HG03520 (cell line): ENCODE results near the gene FITM1.
A peak's percentile ranks its signal among the peaks of the same experiment; 100 is the strongest.

Experiments
- ATAC-seq: cut with Tn5 transposase; IDR thresholded peaks from one replicate; pipeline ENCODE4 v1.9.1; 2021; ENCODE audit warnings: mild to moderate bottlenecking, moderate library complexity; ENCODE audit not compliant: unreplicated experiment

FITM1 gene

GRCh38 chr14:24130380-24130716, at the start of gene FITM1:
Gene FITM1 (plus strand): TSS chr14:24130659. CDS start chr14:24131564, 905 bp downstream.
- no peak for ATAC-seq

- peak; percentile 73 for ATAC-seq
Observed at GRCh38 chr14:24080888-24081738, 49.3 kb upstream of the FITM1 start.

GRCh38 chr14:24081739-24082211, 48.7 kb upstream of the FITM1 start:
- ATAC-seq = no peak

- no peak for ATAC-seq
Observed at GRCh38 chr14:24082411-24083080, 47.9 kb upstream of the FITM1 start.

- ATAC-seq = no peak
Observed at GRCh38 chr14:24083462-24083861, 47.0 kb upstream of the FITM1 start.

- ATAC-seq = no peak
Observed at GRCh38 chr14:24084440-24084839, 46.0 kb upstream of the FITM1 start.

- no peak for ATAC-seq
Observed at GRCh38 chr14:24085215-24085614, 45.2 kb upstream of the FITM1 start.

GRCh38 chr14:24086193-24086955, 44.1 kb upstream of the FITM1 start:
- ATAC-seq = no peak

- no peak for ATAC-seq
Observed at GRCh38 chr14:24087004-24087403, 43.5 kb upstream of the FITM1 start.

GRCh38 chr14:24088095-24088494, 42.4 kb upstream of the FITM1 start:
- ATAC-seq = no peak

- ATAC-seq = no peak
Observed at GRCh38 chr14:24089890-24090289, 40.6 kb upstream of the FITM1 start.

GRCh38 chr14:24092110-24092504, 38.4 kb upstream of the FITM1 start:
- ATAC-seq = no peak

- ATAC-seq = no peak
Observed at GRCh38 chr14:24092505-24093206, 37.8 kb upstream of the FITM1 start.

GRCh38 chr14:24093207-24093900, 37.1 kb upstream of the FITM1 start:
- no peak for ATAC-seq

GRCh38 chr14:24093901-24094840, 36.3 kb upstream of the FITM1 start, which contains the start of gene PCK2:
Gene PCK2 (plus strand): TSS chr14:24094311. CDS start chr14:24094406, 95 bp downstream.
- peak; percentile 37 for ATAC-seq

- ATAC-seq = no peak
Observed at GRCh38 chr14:24094841-24095270, 35.6 kb upstream of the FITM1 start.

- peak; percentile 68 for ATAC-seq
Observed at GRCh38 chr14:24095271-24096068, 35.0 kb upstream of the FITM1 start.

GRCh38 chr14:24096545-24097181, 33.8 kb upstream of the FITM1 start:
- ATAC-seq = no peak
